ENCODE data around the gene NUDT16L1. TPM values are rescaled to one million over a fixed set of nuclear protein-coding genes. Genes with fewer than 3 reads are reported as not detected.

NUDT16L1 gene
- total and polyA plus RNA-seq, 3 donors from 2014 or later, result 33.6 to 48.6 (median 34.3) TPM

- no peak overlapping the region for H3K4me3 ChIP-seq
- no peak overlapping the region for H3K27ac ChIP-seq
- no peaks in the 10 kb centered on the region for H3K27me3 ChIP-seq
- no peak for DNase-seq
- H3K9me3 ChIP-seq, result no peaks in the 10 kb centered on the region
- WGBS, 2 donors, result 88 to 92% methylated on average over 20 of the region's 20 CpGs
- no peaks in the 10 kb centered on the region for H3K36me3 ChIP-seq (ENCODE audit: low read depth, missing control alignments)
- H3K4me1 ChIP-seq, result peaks cover 7% of the 10 kb centered on the region
- intact Hi-C loops (cut with DNase I; ENCODE audit: low total_unique reads), result no loop called here
- TF ChIP-seq POLR2A (IDR thresholded peaks at IDR 0.05) (no peak), CTCF (IDR thresholded peaks at IDR 0.05) (no peak)
Measured at GRCh38 chr16:4667203-4667963, 26.0 kb upstream of the NUDT16L1 start.

- intact Hi-C loops (cut with DNase I; ENCODE audit: low total_unique reads), result no loop called here
- H3K27ac ChIP-seq, result no peak overlapping the region
- no peaks in the 10 kb centered on the region for H3K36me3 ChIP-seq (ENCODE audit: low read depth, missing control alignments)
- peaks cover 7% of the 10 kb centered on the region for H3K4me1 ChIP-seq
- no peak overlapping the region for H3K4me3 ChIP-seq
- TF ChIP-seq CTCF (IDR thresholded peaks at IDR 0.05) (no peak), POLR2A (IDR thresholded peaks at IDR 0.05) (no peak)
- WGBS, 2 donors, result 93 to 94% methylated on average over 10 of the region's 10 CpGs
- no peak for DNase-seq
- no peaks in the 10 kb centered on the region for H3K27me3 ChIP-seq
- no peaks in the 10 kb centered on the region for H3K9me3 ChIP-seq
Measured at GRCh38 chr16:4668313-4668960, 24.9 kb upstream of the NUDT16L1 start.

GRCh38 chr16:4673387-4674046 lies 19.8 kb upstream of the NUDT16L1 start:
- Histone ChIP-seq H3K36me3 (ENCODE audit: low read depth, missing control alignments) (no peaks in the 10 kb centered on the region), H3K4me1 (peaks cover 20% of the 10 kb centered on the region), H3K4me3 (no peak overlapping the region), H3K27ac (no peak overlapping the region), H3K9me3 (no peaks in the 10 kb centered on the region), H3K27me3 (no peaks in the 10 kb centered on the region)
- WGBS, 2 donors, result 93% methylated on average over 29 to 33 of the region's 33 CpGs
- intact Hi-C loops (cut with DNase I; ENCODE audit: low total_unique reads), result no loop called here
- no peak for DNase-seq
- TF ChIP-seq POLR2A (IDR thresholded peaks at IDR 0.05) (no peak), CTCF (IDR thresholded peaks at IDR 0.05) (no peak)

GRCh38 chr16:4674926-4675530 lies 18.3 kb upstream of the NUDT16L1 start:
- Histone ChIP-seq H3K27me3 (no peaks in the 10 kb centered on the region), H3K36me3 (ENCODE audit: low read depth, missing control alignments) (no peaks in the 10 kb centered on the region), H3K27ac (peak overlapping the region in 1 of 2 donors; percentile 82), H3K4me3 (no peak overlapping the region), H3K9me3 (no peaks in the 10 kb centered on the region), H3K4me1 (peaks cover 28% of the 10 kb centered on the region)
- 94 to 97% methylated on average over 9 of the region's 9 CpGs for WGBS, 2 donors
- intact Hi-C loops (cut with DNase I; ENCODE audit: low total_unique reads), result no loop called here
- no peak for DNase-seq
- TF ChIP-seq POLR2A (IDR thresholded peaks at IDR 0.05) (no peak), CTCF (IDR thresholded peaks at IDR 0.05) (no peak)

All from testis (tissue), 3 donors.